ENCODE data around the gene PRKAB2. TPM values are rescaled to one million over a fixed set of nuclear protein-coding genes. Genes with fewer than 3 reads are reported as not detected.

Gene PRKAB2
- total and polyA plus RNA-seq, 2 of the 4 experiments (the other 2 are of a cell fraction): 8.4 to 11.0 TPM

- H3K4me2 ChIP-seq (ENCODE audit: low read depth, low read length): no peak overlapping the region
- no CpG with 5 or more reads among the region's 2 CpGs for WGBS, 2 experiments (ENCODE audit: extremely low coverage in 2 of 2, insufficient read length in 1 of 2)
- H3K18ac ChIP-seq (ENCODE audit: low read depth, low read length): no peak overlapping the region
- H2BK20ac ChIP-seq (ENCODE audit: low read depth, low read length): no peak overlapping the region
- POLR2A ChIA-PET (ENCODE audit: unreplicated experiment): no interaction called here
- ATAC-seq (ENCODE audit: low read depth) (no peak), DNase-seq (no peak)
- H3K9ac ChIP-seq (ENCODE audit: low read depth, low read length): no peak overlapping the region
- no TSS peak for BruUV-seq (replicated peaks)
- H2BK15ac ChIP-seq (ENCODE audit: low read depth, low read length): no peak overlapping the region
- H3K79me1 ChIP-seq (ENCODE audit: low read depth in 1 of 2, low read length in 2 of 2): no peaks in the 10 kb centered on the region
- no peak overlapping the region for H4K91ac ChIP-seq (ENCODE audit: insufficient read depth, low read depth, low read length)
- no peak overlapping the region for H2BK5ac ChIP-seq (ENCODE audit: low read depth, low read length, poor library complexity, severe bottlenecking)
- H4K8ac ChIP-seq (ENCODE audit: low read depth in 2 of 2, low read length in 2 of 2): no peak overlapping the region
- H3K36me3 ChIP-seq (ENCODE audit: control insufficient read depth, insufficient read depth, low read length): no peaks in the 10 kb centered on the region
- H3K9me1 ChIP-seq (ENCODE audit: insufficient read depth, low read length): no peaks in the 10 kb centered on the region
- no peak overlapping the region for H3K4ac ChIP-seq (ENCODE audit: low read depth, low read length)
- H3K14ac ChIP-seq (replicated peaks; ENCODE audit: low read depth, low read length): no peak overlapping the region
- dilution Hi-C loops (cut with HindIII; ENCODE audit: low sequenced_read_pairs, unreplicated experiment): no loop called here
- no peak overlapping the region for H3K4me3 ChIP-seq (ENCODE audit: insufficient read depth, low read depth, low read length)
- CTCF ChIA-PET: interaction anchor here (0.8 to 1.4 kb wide), 2 partner anchors 12 to 57 kb away, joined by 3 read pairs; partner anchors contain the start of gene CHD1L
- in situ Hi-C loops (cut with MboI; ENCODE audit: low sequenced_read_pairs): no loop called here
- no peak overlapping the region for H2BK120ac ChIP-seq (ENCODE audit: low read depth, low read length)
- TF ChIP-seq BHLHE40 (IDR thresholded peaks at IDR 0.05; ENCODE audit: low read depth, low read length): no peak
- no peak for TF ChIP-seq MAFK (IDR thresholded peaks at IDR 0.05; ENCODE audit: low read depth, low read length)
- no peak for TF ChIP-seq MXI1 (IDR thresholded peaks at IDR 0.05; ENCODE audit: borderline replicate concordance, low read depth, low read length)
- no peak for TF ChIP-seq POLR2A (IDR thresholded peaks at IDR 0.05; ENCODE audit: low read depth, low read length)
- no peak for TF ChIP-seq MAZ (IDR thresholded peaks at IDR 0.05; ENCODE audit: borderline replicate concordance, low read depth, low read length)
- H3K23ac ChIP-seq (ENCODE audit: low read depth, low read length): no peak overlapping the region
- no peak overlapping the region for H3K56ac ChIP-seq (ENCODE audit: extremely low read depth, insufficient read depth, low read length)
- no peak overlapping the region for H4K5ac ChIP-seq (ENCODE audit: low read depth, low read length)
- intact Hi-C loops (cut with micrococcal nuclease): no loop called here
- H2AK5ac ChIP-seq (ENCODE audit: low read depth, low read length): no peak overlapping the region
- H4K20me1 ChIP-seq (ENCODE audit: insufficient read depth, low read length): no peaks in the 10 kb centered on the region
- H3K27ac ChIP-seq (ENCODE audit: insufficient read depth, low read length): no peak overlapping the region
- no peaks in the 10 kb centered on the region for H3K4me1 ChIP-seq (ENCODE audit: control insufficient read depth, insufficient read depth, low read length)
- no peak overlapping the region for H2AK9ac ChIP-seq (replicated peaks; ENCODE audit: low read depth, low read length, poor library complexity)
- H3K27me3 ChIP-seq (ENCODE audit: control insufficient read depth, insufficient read depth, low read length): no peaks in the 10 kb centered on the region
- H2AFZ ChIP-seq (replicated peaks; ENCODE audit: low read length, poor library complexity): no peak overlapping the region
- H3K9me3 ChIP-seq (ENCODE audit: control insufficient read depth, insufficient read depth, low read length): no peaks in the 10 kb centered on the region
These were observed 13.2 kb upstream of the PRKAB2 start for GRCh38 chr1:147185432-147185831.

Measured in IMR-90 (cell line).